ENCODE measurements around the gene OR13J1.

- TF ChIP-seq CTCF (conservative IDR thresholded peaks at IDR 0.05; ENCODE audit: low read depth, low read length) (no peak), EZH2 (IDR thresholded peaks at IDR 0.05; ENCODE audit: borderline replicate concordance, low read depth, low read length, poor library complexity, severe bottlenecking) (no peak)
Measured at GRCh38 chr9:35859990-35860339, 10.2 kb downstream of the OR13J1 start.

Data from A673 (cell line).